MM.1S (cell line): ENCODE results near the gene CITED2.

Source experiments
- DNase-seq: peaks from one replicate; pipeline ENCODE4 v3.0.0-alpha.2; 2015
- H2AFZ ChIP-seq: fragments of 300-600 bp; sonication (generic); 2 replicates; pipeline ENCODE4 v1.6.0; 2016; ENCODE audit warnings: antibody characterized with exemption, low read length
- H3F3A ChIP-seq: fragments of 300-600 bp; sonication (generic); 2 replicates; pipeline ENCODE4 v1.6.1; 2016; ENCODE audit warnings: mild to moderate bottlenecking, antibody characterized with exemption, low read length, moderate library complexity, mixed read lengths; ENCODE audit not compliant: insufficient read depth
- H3K27ac ChIP-seq: fragments of 300-600 bp; sonication (generic); 2 replicates; pipeline ENCODE4 v1.5.1; 2016; ENCODE audit warnings: mild to moderate bottlenecking, low read length
- H3K27me3 ChIP-seq: fragments of 300-600 bp; sonication (generic); replicated peaks from 2 replicates; pipeline ENCODE4 v1.6.0; 2016; ENCODE audit warnings: low read length; ENCODE audit not compliant: insufficient read depth
- H3K36me3 ChIP-seq: fragments of 300-600 bp; sonication (generic); replicated peaks from 2 replicates; pipeline ENCODE4 v1.6.1; 2016; ENCODE audit warnings: mild to moderate bottlenecking, low read length, mixed read lengths; ENCODE audit not compliant: insufficient read depth
- H3K4me1 ChIP-seq: fragments of 300-600 bp; sonication (generic); 2 replicates; pipeline ENCODE4 v1.6.1; 2016; ENCODE audit warnings: low read length, mixed read lengths
- H3K4me2 ChIP-seq: fragments of 300-600 bp; sonication (generic); 2 replicates; pipeline ENCODE4 v1.6.0; 2016; ENCODE audit warnings: low read depth, low read length
- H3K4me3 ChIP-seq: fragments of 300-600 bp; sonication (generic); 2 replicates; pipeline ENCODE4 v1.5.1; 2016; ENCODE audit warnings: low read length, mixed read lengths
- H3K79me2 ChIP-seq: fragments of 300-600 bp; sonication (generic); 2 replicates; pipeline ENCODE4 v1.6.1; 2016; ENCODE audit warnings: mixed run types, low read length, mixed read lengths
- H3K9ac ChIP-seq: fragments of 300-600 bp; sonication (generic); 2 replicates; pipeline ENCODE4 v1.6.1; 2016; ENCODE audit warnings: low read length, mixed read lengths
- H3K9me2 ChIP-seq: fragments of 300-600 bp; sonication (generic); replicated peaks from 2 replicates; pipeline ENCODE4 v1.6.1; 2016; ENCODE audit warnings: mild to moderate bottlenecking, low read length, mixed read lengths; ENCODE audit not compliant: insufficient read depth
- H3K9me3 ChIP-seq: fragments of 300-600 bp; sonication (generic); replicated peaks from 2 replicates; pipeline ENCODE4 v1.6.1; 2016; ENCODE audit warnings: mild to moderate bottlenecking, low read length, mixed read lengths; ENCODE audit not compliant: insufficient read depth
- H4K20me1 ChIP-seq: fragments of 300-600 bp; sonication (generic); 2 replicates; pipeline ENCODE4 v1.6.1; 2016; ENCODE audit warnings: mild to moderate bottlenecking, low read length, moderate library complexity, mixed read lengths; ENCODE audit not compliant: insufficient read depth
- EZH2 ChIP-seq: fragments of 300-600 bp; sonication (generic); optimal IDR thresholded peaks from 2 replicates; pipeline ENCODE3; 2017; ENCODE audit warnings: low read depth, mild to moderate bottlenecking, antibody characterized with exemption, low read length, mixed read lengths
- EZH2phosphoT487 ChIP-seq: fragments of 300-600 bp; sonication (generic); IDR thresholded peaks from 2 replicates; pipeline ENCODE4 v1.6.1; 2018; ENCODE audit warnings: antibody characterized with exemption, low read length
- TF ChIP-seq, protein P1 (sequence below): fragments of 300-600 bp; sonication (generic); IDR thresholded peaks from 2 replicates; pipeline ENCODE4 v1.5.1; 2016; ENCODE audit warnings: antibody characterized with exemption, low read length, mixed read lengths

The CITED2 gene

DNA sequence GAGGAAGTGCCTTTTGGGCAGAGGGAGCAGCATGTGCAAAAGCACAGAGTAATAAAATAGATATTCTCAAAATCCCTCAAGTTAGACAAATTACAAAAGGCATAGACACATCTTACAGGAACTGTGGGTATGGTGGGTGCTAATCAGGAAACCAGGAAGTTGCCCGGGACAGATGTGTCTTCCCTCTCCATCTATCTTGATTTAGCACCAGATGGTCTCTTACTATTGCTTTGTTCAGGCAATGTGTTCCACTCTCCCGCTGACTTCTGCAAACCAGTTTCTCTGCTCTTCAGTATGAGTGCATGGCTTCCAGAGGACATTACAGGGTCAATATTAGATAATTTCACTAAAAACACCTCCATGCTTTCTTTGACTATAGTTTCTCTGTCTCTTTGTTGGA is 13.2 kb downstream of the CITED2 start:
- H3K9ac ChIP-seq: no peak overlapping the region
- no peaks in the 10 kb centered on the region for H3K9me2 ChIP-seq
- H2AFZ ChIP-seq: no peak overlapping the region
- H3F3A ChIP-seq: no peaks in the 10 kb centered on the region
- no peak overlapping the region for H3K27ac ChIP-seq
- DNase-seq: no peak
- H3K4me2 ChIP-seq: no peak overlapping the region
- no peaks in the 10 kb centered on the region for H3K36me3 ChIP-seq
- no peaks in the 10 kb centered on the region for H4K20me1 ChIP-seq
- no peaks in the 10 kb centered on the region for H3K27me3 ChIP-seq
- H3K4me3 ChIP-seq: no peak overlapping the region
- H3K79me2 ChIP-seq: no peaks in the 10 kb centered on the region
- TF ChIP-seq, protein P1, sequence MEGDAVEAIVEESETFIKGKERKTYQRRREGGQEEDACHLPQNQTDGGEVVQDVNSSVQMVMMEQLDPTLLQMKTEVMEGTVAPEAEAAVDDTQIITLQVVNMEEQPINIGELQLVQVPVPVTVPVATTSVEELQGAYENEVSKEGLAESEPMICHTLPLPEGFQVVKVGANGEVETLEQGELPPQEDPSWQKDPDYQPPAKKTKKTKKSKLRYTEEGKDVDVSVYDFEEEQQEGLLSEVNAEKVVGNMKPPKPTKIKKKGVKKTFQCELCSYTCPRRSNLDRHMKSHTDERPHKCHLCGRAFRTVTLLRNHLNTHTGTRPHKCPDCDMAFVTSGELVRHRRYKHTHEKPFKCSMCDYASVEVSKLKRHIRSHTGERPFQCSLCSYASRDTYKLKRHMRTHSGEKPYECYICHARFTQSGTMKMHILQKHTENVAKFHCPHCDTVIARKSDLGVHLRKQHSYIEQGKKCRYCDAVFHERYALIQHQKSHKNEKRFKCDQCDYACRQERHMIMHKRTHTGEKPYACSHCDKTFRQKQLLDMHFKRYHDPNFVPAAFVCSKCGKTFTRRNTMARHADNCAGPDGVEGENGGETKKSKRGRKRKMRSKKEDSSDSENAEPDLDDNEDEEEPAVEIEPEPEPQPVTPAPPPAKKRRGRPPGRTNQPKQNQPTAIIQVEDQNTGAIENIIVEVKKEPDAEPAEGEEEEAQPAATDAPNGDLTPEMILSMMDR: no peak
- TF ChIP-seq EZH2: no peak
- TF ChIP-seq EZH2phosphoT487: no peak
- H3K9me3 ChIP-seq: no peaks in the 10 kb centered on the region
- H3K4me1 ChIP-seq: peaks cover 10% of the 10 kb centered on the region; the same call in 1 of the 2 replicates

DNA sequence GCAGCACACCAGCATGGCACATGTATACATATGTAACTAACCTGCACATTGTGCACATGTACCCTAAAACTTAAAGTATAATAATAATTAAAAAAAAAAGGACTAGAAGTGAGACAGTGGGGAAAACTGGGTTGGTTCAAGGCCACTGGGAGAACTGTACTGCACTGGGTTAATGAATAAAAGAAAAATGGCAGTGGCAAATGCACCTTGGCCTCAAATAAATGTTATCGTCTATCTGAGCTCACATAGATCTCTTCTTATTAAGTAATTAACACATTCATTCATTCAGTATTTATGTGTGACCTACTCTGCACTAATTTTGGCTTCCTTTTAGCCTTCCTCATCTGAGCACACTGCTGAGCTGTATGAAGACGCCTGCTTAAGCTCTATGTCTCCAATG is 17.5 kb downstream of the CITED2 start:
- no peaks in the 10 kb centered on the region for H3K9me3 ChIP-seq
- H3K79me2 ChIP-seq: no peaks in the 10 kb centered on the region
- DNase-seq: no peak
- TF ChIP-seq EZH2 (no peak), EZH2phosphoT487 (no peak)
- TF ChIP-seq, protein P1: no peak
- H3K27ac ChIP-seq: no peak overlapping the region
- H4K20me1 ChIP-seq: no peaks in the 10 kb centered on the region
- no peaks in the 10 kb centered on the region for H3K27me3 ChIP-seq
- no peaks in the 10 kb centered on the region for H3K4me1 ChIP-seq
- H3K9me2 ChIP-seq: no peaks in the 10 kb centered on the region
- no peak overlapping the region for H2AFZ ChIP-seq
- H3K4me2 ChIP-seq: no peak overlapping the region
- no peak overlapping the region for H3K9ac ChIP-seq
- H3K4me3 ChIP-seq: no peak overlapping the region
- H3K36me3 ChIP-seq: no peaks in the 10 kb centered on the region
- H3F3A ChIP-seq: no peaks in the 10 kb centered on the region

DNA sequence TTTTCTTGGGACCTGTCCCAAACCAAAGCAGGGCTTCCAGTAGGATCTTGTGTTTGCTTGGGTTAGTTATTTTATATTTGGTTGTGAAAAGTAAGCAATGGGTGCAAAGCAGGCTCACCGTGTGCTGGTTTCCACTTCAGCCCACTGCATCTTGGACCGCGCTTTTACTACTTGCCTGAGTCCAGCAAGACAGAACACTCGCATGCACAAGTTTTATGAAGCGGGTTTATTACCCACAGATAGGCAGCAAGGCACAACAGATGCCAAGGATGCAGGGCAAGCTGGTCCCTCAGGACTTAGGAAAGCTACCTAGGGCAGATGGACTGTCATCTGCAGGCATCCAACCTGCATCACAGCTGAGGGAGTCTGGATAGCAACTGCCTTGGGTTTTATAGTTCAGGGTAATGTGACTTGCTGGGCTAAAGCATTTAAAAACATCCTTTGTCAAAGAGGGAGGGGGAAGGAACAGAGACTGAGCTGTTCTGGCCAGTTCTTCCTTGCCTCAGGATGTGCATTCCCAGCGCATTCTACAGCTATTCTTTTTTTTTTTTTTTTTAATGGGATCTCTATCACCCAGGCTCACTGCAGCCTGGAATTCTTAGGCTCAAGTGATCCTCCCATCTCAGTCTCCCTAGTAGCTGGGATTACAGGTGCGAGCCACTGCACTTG is 18.5 kb downstream of the CITED2 start:
- no peaks in the 10 kb centered on the region for H3K79me2 ChIP-seq
- H3K9ac ChIP-seq: no peak overlapping the region
- no peaks in the 10 kb centered on the region for H3K27me3 ChIP-seq
- H2AFZ ChIP-seq: no peak overlapping the region
- H3K36me3 ChIP-seq: no peaks in the 10 kb centered on the region
- H3K9me3 ChIP-seq: no peaks in the 10 kb centered on the region
- no peaks in the 10 kb centered on the region for H3K9me2 ChIP-seq
- no peak overlapping the region for H3K27ac ChIP-seq
- no peak for TF ChIP-seq EZH2phosphoT487
- no peak for TF ChIP-seq EZH2
- TF ChIP-seq, protein P1: no peak
- no peak for DNase-seq
- no peak overlapping the region for H3K4me2 ChIP-seq
- H3F3A ChIP-seq: no peaks in the 10 kb centered on the region
- H3K4me3 ChIP-seq: no peak overlapping the region
- H4K20me1 ChIP-seq: no peaks in the 10 kb centered on the region
- H3K4me1 ChIP-seq: no peaks in the 10 kb centered on the region
